GM10266 (cell line): ENCODE data around the gene PRRT1.

ENCODE experiments used
- DNase-seq: peaks from one replicate; pipeline ENCODE4 v3.0.0; 2012; ENCODE audit errors: extremely low spot score
- TF ChIP-seq, protein P1 (sequence below): IDR thresholded peaks from 2 replicates; pipeline ENCODE4 v1.5.1; 2012; ENCODE audit warnings: mild to moderate bottlenecking, low read depth; ENCODE audit not compliant: control insufficient read depth, insufficient read depth; ENCODE audit errors: missing control alignments

The PRRT1 gene

DNA sequence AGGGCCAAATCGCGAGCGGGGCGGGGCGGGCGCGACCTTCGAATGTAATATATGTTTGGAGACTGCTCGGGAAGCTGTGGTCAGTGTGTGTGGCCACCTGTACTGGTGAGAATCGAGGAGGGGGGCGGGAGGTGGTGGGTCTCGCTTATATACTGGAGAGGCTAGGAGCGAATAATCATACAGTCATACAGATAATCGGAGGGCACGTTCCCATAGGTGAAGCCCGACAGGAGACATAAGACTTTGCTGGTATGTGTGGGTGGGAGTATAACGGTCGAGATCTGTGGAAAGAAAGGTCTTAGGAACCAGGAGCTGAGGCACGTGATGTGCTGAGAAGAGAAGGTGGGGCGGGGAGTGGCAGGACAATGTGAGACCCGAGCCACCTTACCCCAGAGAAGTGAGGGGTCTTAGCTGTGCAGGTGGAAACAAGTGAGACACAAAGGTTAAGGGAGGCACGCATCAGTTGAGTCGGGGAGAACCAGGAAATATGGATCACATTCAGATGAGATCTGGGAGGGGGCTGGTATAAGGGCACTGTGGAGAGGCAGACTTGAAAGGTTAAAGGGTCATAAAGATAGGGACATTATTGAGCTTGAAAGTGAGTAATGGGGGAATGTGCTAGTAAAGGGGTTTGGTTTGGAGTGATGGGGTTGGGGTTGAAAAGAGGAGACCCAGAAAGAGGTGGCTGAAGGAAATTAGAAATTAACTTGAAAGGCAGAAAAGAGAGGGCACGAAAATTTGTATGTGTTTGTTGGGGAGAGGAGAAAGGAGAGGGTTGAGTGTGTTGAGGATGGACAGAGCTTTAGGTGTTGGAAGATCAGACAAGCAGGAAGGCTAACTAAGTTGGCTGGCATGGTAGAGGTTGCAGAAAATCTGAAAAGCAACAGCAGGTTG is 27.1 kb upstream of the PRRT1 start:
- DNase-seq, result no peak

GRCh38 chr6:32177788-32178546 is 26.2 kb upstream of the PRRT1 start, which contains the start of gene RNF5:
Gene RNF5, plus strand, starts transcription at chr6:32178405. Its CDS starts 107 bp downstream, at chr6:32178512.
- TF ChIP-seq, protein P1, sequence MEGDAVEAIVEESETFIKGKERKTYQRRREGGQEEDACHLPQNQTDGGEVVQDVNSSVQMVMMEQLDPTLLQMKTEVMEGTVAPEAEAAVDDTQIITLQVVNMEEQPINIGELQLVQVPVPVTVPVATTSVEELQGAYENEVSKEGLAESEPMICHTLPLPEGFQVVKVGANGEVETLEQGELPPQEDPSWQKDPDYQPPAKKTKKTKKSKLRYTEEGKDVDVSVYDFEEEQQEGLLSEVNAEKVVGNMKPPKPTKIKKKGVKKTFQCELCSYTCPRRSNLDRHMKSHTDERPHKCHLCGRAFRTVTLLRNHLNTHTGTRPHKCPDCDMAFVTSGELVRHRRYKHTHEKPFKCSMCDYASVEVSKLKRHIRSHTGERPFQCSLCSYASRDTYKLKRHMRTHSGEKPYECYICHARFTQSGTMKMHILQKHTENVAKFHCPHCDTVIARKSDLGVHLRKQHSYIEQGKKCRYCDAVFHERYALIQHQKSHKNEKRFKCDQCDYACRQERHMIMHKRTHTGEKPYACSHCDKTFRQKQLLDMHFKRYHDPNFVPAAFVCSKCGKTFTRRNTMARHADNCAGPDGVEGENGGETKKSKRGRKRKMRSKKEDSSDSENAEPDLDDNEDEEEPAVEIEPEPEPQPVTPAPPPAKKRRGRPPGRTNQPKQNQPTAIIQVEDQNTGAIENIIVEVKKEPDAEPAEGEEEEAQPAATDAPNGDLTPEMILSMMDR, result no peak
- DNase-seq, result peak; percentile 93

More for the DNA sequence above, 27.1 kb upstream of the PRRT1 start:
- TF ChIP-seq, protein P1, result no peak

DNA sequence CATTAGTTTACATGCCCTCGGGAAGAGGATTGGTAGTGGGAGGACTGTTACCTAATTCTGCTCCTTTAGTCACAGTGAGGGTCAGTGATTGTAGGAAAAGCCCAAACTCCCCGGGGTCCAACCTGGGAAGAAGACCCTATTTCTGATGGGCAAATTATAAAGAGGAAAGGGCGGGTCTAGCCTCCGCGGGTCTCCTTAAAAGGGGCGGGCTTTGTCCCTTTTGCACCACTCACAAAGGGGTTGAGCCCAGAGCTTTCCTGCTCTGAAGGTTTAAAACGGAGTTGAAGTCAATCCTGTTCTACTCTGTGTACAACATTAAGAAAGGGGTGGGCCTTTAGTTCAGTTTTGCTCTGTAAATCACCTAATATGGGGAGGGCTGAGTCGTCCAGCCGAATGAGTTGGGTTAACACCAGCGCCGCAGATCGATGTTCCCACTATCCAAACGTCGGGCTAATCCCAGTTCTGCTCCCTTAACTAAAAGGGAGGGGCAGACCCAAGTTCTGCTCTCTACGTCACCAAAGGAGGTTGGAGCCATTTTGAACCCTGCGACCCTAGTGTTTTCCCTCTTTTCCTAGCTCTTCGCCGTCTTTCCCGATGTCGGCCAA is 25.5 kb upstream of the PRRT1 start:
- DNase-seq, result no peak
- TF ChIP-seq, protein P1, result no peak

GRCh38 chr6:32176476-32177182 is 24.9 kb upstream of the PRRT1 start:
- no peak for DNase-seq
- TF ChIP-seq, protein P1, result no peak

DNA sequence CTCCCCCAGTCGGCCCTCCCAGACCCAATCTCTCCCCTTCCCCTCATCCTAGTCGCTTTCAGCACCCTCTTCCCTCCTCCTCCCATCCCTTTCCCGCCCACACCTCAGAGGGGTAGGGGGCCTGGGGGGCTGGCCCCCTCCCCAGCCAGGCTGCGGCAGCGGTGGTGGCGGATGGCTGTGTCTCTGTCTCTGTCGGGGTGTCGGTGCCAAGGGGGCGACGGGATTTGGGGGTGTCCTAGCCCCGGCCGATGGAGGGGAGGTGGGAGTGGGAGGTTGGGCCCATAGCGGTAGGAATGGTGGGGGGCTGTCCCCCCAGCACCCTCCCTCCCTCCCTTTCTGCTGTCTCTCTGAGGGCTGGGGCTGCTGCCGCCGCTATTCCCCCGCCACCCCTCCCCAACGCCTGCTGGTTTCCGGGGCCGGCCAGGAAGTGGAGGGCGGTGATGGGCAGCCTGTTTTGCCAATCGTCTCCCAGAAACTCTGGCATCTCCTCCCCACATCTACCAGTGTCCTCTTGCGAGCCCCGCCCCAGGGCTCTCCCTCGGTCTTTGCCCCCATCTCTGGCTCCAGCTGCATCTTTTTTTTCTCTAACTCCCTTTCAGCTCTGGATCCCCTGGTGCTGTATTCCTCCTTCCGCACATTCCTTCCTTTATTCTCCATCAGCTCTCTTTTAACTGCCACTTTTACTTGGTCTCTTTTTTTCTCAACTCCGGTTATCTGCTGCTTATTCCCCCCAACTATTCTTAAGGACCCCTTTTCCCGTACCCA is 24.2 kb upstream of the PRRT1 start, which contains the start of gene AGPAT1:
TSS of gene AGPAT1 (minus strand) at position 374 of the 765 bp plus-strand sequence. CDS start 4,588 bp downstream, outside the sequence.
- TF ChIP-seq, protein P1, result no peak
- DNase-seq, result peak; percentile 98

GRCh38 chr6:32175322-32175710 is 23.6 kb upstream of the PRRT1 start:
- TF ChIP-seq, protein P1, result no peak

More at GRCh38 chr6:32175322-32175710, 23.6 kb upstream of the PRRT1 start:
- no peak for DNase-seq
